Ovary (tissue), 3 donors: ENCODE data around the gene PELO.

Experiments used
- CTCF ChIP-seq, 3 donors: fragments of 450-650 bp in 2 of 3; fragments of 200-600 bp in 1 of 3; IDR thresholded peaks; one replicate each; pipeline versions ENCODE4 v1.5.1 to v1.8.0; 2016 to 2022; ENCODE audit warnings: antibody characterized with exemption in 3 of 3, mild to moderate bottlenecking in 1 of 3
- POLR2A ChIP-seq: fragments of 450-650 bp; IDR thresholded peaks from one replicate; pipeline ENCODE4 v1.6.1; 2017; ENCODE audit warnings: antibody characterized with exemption, mild to moderate bottlenecking, moderate library complexity
- donor health status: DM: no; HTN: no; CAD: no.

- TF ChIP-seq POLR2A (no peak), CTCF (IDR thresholded peaks at IDR 0.05) (no peak)
Measured at GRCh38 chr5:52757527-52757926, 30.2 kb upstream of the PELO start.
